Fibroblast of lung (primary cell): Measurements from ENCODE around the gene RET. TPM values are rescaled to one million over a fixed set of nuclear protein-coding genes. Genes with fewer than 3 reads are reported as not detected.

ENCODE experiments used
- DNase-seq, 2 donors: peaks; one replicate each; pipeline versions ENCODE4 v3.0.0 to v3.0.0-alpha.2; 2010; ENCODE audit warnings: low read depth in 2 of 2
- H2AFZ ChIP-seq: 2 replicates; pipeline ENCODE4 v1.5.1; 2012; ENCODE audit warnings: low read length, control low read depth, inconsistent platforms
- H3K27ac ChIP-seq: 2 replicates; pipeline ENCODE4 v1.5.1; 2011; ENCODE audit warnings: low read length, control low read depth; ENCODE audit not compliant: insufficient read depth
- H3K27me3 ChIP-seq: 2 replicates; pipeline ENCODE4 v1.5.1; 2011; ENCODE audit warnings: mild to moderate bottlenecking, low read length; ENCODE audit not compliant: control insufficient read depth, insufficient read depth
- H3K36me3 ChIP-seq: 2 replicates; pipeline ENCODE4 v1.5.1; 2011; ENCODE audit warnings: low read length; ENCODE audit not compliant: control insufficient read depth, insufficient read depth
- H3K4me1 ChIP-seq: 2 replicates; pipeline ENCODE4 v1.5.1; 2011; ENCODE audit warnings: low read length; ENCODE audit not compliant: control insufficient read depth, insufficient read depth; ENCODE audit errors: extremely low read depth
- H3K4me2 ChIP-seq: 2 replicates; pipeline ENCODE4 v1.5.1; 2011; ENCODE audit warnings: low read length, control low read depth; ENCODE audit not compliant: insufficient read depth; ENCODE audit errors: extremely low read depth
- H3K4me3 ChIP-seq, 4 experiments: fragments of 200-600 bp in 1 of 4; sonication (generic) in 1 of 4; replicated peaks in 1 of 4; 2 replicates each; pipeline ENCODE4 v1.5.1; 2011 to 2016; ENCODE audit warnings: low read length in 4 of 4, low read depth in 3 of 4, mild to moderate bottlenecking in 3 of 4, control low read depth in 2 of 4, inconsistent platforms in 1 of 4, mixed read lengths in 1 of 4; ENCODE audit not compliant: insufficient read depth in 1 of 4; ENCODE audit errors: control extremely low read depth in 1 of 4
- H3K79me2 ChIP-seq: 2 replicates; pipeline ENCODE4 v1.5.1; 2012; ENCODE audit warnings: mild to moderate bottlenecking, low read length, inconsistent platforms; ENCODE audit not compliant: control insufficient read depth, insufficient read depth
- H3K9ac ChIP-seq: 2 replicates; pipeline ENCODE4 v1.5.1; 2011; ENCODE audit warnings: mild to moderate bottlenecking, low read length, control low read depth; ENCODE audit not compliant: insufficient read depth
- H3K9me3 ChIP-seq: 2 replicates; pipeline ENCODE4 v1.5.1; 2012; ENCODE audit warnings: low read depth, low read length; ENCODE audit not compliant: control insufficient read depth, insufficient read depth
- H4K20me1 ChIP-seq: 2 replicates; pipeline ENCODE4 v1.5.1; 2011; ENCODE audit warnings: low read length; ENCODE audit not compliant: control insufficient read depth, insufficient read depth; ENCODE audit errors: extremely low read depth
- CTCF ChIP-seq, 2 donors: IDR thresholded peaks in 1 of 2; conservative IDR thresholded peaks in 1 of 2; 1 replicate in 1 of 2; 2 replicates in 1 of 2; pipeline ENCODE4 v1.5.1; 2011 to 2012; ENCODE audit warnings: low read length in 2 of 2, control low read depth in 1 of 2, inconsistent platforms in 1 of 2, low read depth in 1 of 2, mild to moderate bottlenecking in 1 of 2
- EZH2 ChIP-seq: IDR thresholded peaks from 2 replicates; pipeline ENCODE4 v1.5.1; 2012; ENCODE audit warnings: low read length, control low read depth, mild to moderate bottlenecking; ENCODE audit errors: missing control alignments
- polyA plus RNA-seq, 2 donors: library from polyadenylated mRNA; depleted of rRNA in 1 of 2; stranded (reverse) in 1 of 2; unstranded in 1 of 2; fragments of >200 nt; gene quantifications; 2 replicates each; pipeline ENCODE4 v1.2.1, GENCODE V29; 2011 to 2012; ENCODE audit warnings: missing spikeins in 1 of 2
- total RNA-seq: library from RNA; depleted of rRNA; stranded (reverse); fragments of >200 nt; gene quantifications from 2 replicates; pipeline ENCODE4 v1.2.1, GENCODE V29; 2014

RET gene
- total and polyA plus RNA-seq, 2 donors (not counting 1 experiment from before 2014, with no cell fraction given) = 0.08 to 0.83 TPM

GRCh38 chr10:43036481-43037428, 40.1 kb upstream of the RET start:
- TF ChIP-seq CTCF (conservative IDR thresholded peaks at IDR 0.05 in 1 of 2, IDR thresholded peaks at IDR 0.05 in 1 of 2; ENCODE audit: low read depth in 1 of 2, low read length in 2 of 2) = no peak
- no peak for TF ChIP-seq EZH2
- Histone ChIP-seq H3K27me3 (no peaks in the 10 kb centered on the region), H3K4me2 (no peak overlapping the region), H3K27ac (no peak overlapping the region), H3K36me3 (no peaks in the 10 kb centered on the region), H3K4me1 (no peaks in the 10 kb centered on the region), H4K20me1 (no peaks in the 10 kb centered on the region), H3K79me2 (no peaks in the 10 kb centered on the region), H3K9me3 (no peaks in the 10 kb centered on the region), H3K4me3 (no peak overlapping the region), H3K9ac (no peak overlapping the region), H2AFZ (no peak overlapping the region)
- DNase-seq = no peak

- Histone ChIP-seq H2AFZ (no peak overlapping the region), H3K4me3 (no peak overlapping the region), H3K9ac (no peak overlapping the region), H4K20me1 (no peaks in the 10 kb centered on the region), H3K36me3 (no peaks in the 10 kb centered on the region), H3K9me3 (no peaks in the 10 kb centered on the region), H3K27ac (no peak overlapping the region), H3K79me2 (no peaks in the 10 kb centered on the region), H3K4me2 (no peak overlapping the region), H3K4me1 (no peaks in the 10 kb centered on the region), H3K27me3 (no peaks in the 10 kb centered on the region)
- no peak for DNase-seq
- TF ChIP-seq EZH2 = no peak
These were observed 39.4 kb upstream of the RET start for GRCh38 chr10:43037440-43037839.

GRCh38 chr10:43037942-43038782, 38.7 kb upstream of the RET start:
- H3K9ac ChIP-seq = no peak overlapping the region
- no peaks in the 10 kb centered on the region for H3K36me3 ChIP-seq
- no peaks in the 10 kb centered on the region for H4K20me1 ChIP-seq
- H3K27me3 ChIP-seq = no peaks in the 10 kb centered on the region
- no peak overlapping the region for H3K4me3 ChIP-seq
- no peak for TF ChIP-seq CTCF (conservative IDR thresholded peaks at IDR 0.05 in 1 of 2, IDR thresholded peaks at IDR 0.05 in 1 of 2; ENCODE audit: low read depth in 1 of 2, low read length in 2 of 2)
- no peak for TF ChIP-seq EZH2
- no peak overlapping the region for H2AFZ ChIP-seq
- DNase-seq = no peak
- H3K27ac ChIP-seq = no peak overlapping the region
- no peaks in the 10 kb centered on the region for H3K9me3 ChIP-seq
- H3K4me2 ChIP-seq = no peak overlapping the region
- H3K4me1 ChIP-seq = no peaks in the 10 kb centered on the region
- H3K79me2 ChIP-seq = no peaks in the 10 kb centered on the region
